Kidney capillary endothelial cell (primary cell): Measurements from ENCODE around the gene ITGA1.
"Not testable (repeated sequence)": the region's sequence is repeated elsewhere in the genome, so short reads cannot be mapped to it uniquely, and the experiment has no call there.

Experiments
- DNase-seq: peaks from one replicate; pipeline ENCODE4 v3.0.0-alpha.2; 2018; ENCODE audit warnings: low spot score

ITGA1 gene

GRCh38 chr5:52831786-52832511, 44.2 kb downstream of the ITGA1 start:
- DNase-seq: no peak

GRCh38 chr5:52834320-52834719, 46.6 kb downstream of the ITGA1 start:
- DNase-seq: no peak

GRCh38 chr5:52837068-52837467, 49.4 kb downstream of the ITGA1 start:
- DNase-seq: no peak

- DNase-seq: no peak
These were observed 49.9 kb downstream of the ITGA1 start for GRCh38 chr5:52837591-52838001.

GRCh38 chr5:52838326-52839015, 50.8 kb downstream of the ITGA1 start:
- no peak for DNase-seq

GRCh38 chr5:52839285-52839684, 51.6 kb downstream of the ITGA1 start:
- DNase-seq: no peak

GRCh38 chr5:52840277-52841050, 52.7 kb downstream of the ITGA1 start:
- no peak for DNase-seq

- no peak for DNase-seq
These were observed 53.4 kb downstream of the ITGA1 start for GRCh38 chr5:52841114-52841513.

- no peak for DNase-seq
These were observed 54.4 kb downstream of the ITGA1 start for GRCh38 chr5:52842111-52842510.

GRCh38 chr5:52844885-52845284, 57.2 kb downstream of the ITGA1 start:
- no peak for DNase-seq

GRCh38 chr5:52846182-52846842, 58.6 kb downstream of the ITGA1 start:
- no peak for DNase-seq

- DNase-seq: not testable (repeated sequence)
These were observed 61.0 kb downstream of the ITGA1 start for GRCh38 chr5:52848688-52849087.

- DNase-seq: no peak
These were observed 61.8 kb downstream of the ITGA1 start for GRCh38 chr5:52849544-52849943.

GRCh38 chr5:52853650-52854049, 65.9 kb downstream of the ITGA1 start:
- no peak for DNase-seq

GRCh38 chr5:52854301-52854700, 66.6 kb downstream of the ITGA1 start:
- no peak for DNase-seq

GRCh38 chr5:52854949-52855348, 67.2 kb downstream of the ITGA1 start:
- peak; percentile 75 for DNase-seq

- DNase-seq: no peak
These were observed 68.8 kb downstream of the ITGA1 start for GRCh38 chr5:52856564-52856963.

- peak; percentile 92 for DNase-seq
These were observed 71.9 kb downstream of the ITGA1 start for GRCh38 chr5:52859628-52860027.

GRCh38 chr5:52861368-52861767, 73.7 kb downstream of the ITGA1 start:
- no peak for DNase-seq

GRCh38 chr5:52863715-52864290, 76.1 kb downstream of the ITGA1 start:
- no peak for DNase-seq

GRCh38 chr5:52864371-52864770, 76.7 kb downstream of the ITGA1 start:
- DNase-seq: no peak

GRCh38 chr5:52864884-52865283, 77.2 kb downstream of the ITGA1 start:
- no peak for DNase-seq
